DOHH2 (cell line): ENCODE results near the gene SERTAD2.

Source experiments
- H3F3A ChIP-seq: fragments of 200-600 bp; sonication (generic), shearing (Covaris generic); 2 replicates; pipeline ENCODE4 v1.6.0; 2016; ENCODE audit warnings: antibody characterized with exemption, mild to moderate bottlenecking; ENCODE audit not compliant: control insufficient read depth, insufficient read depth
- H3K27ac ChIP-seq: fragments of 200-600 bp; sonication (generic); 2 replicates; pipeline ENCODE4 v1.5.1; 2014; ENCODE audit warnings: low read depth, mild to moderate bottlenecking, low read length, moderate library complexity
- H3K27me3 ChIP-seq: fragments of 200-600 bp; sonication (generic); 2 replicates; pipeline ENCODE4 v1.6.1; 2014; ENCODE audit warnings: mild to moderate bottlenecking, low read length, mixed read lengths; ENCODE audit not compliant: control insufficient read depth
- H3K36me3 ChIP-seq: fragments of 200-600 bp; sonication (generic); 2 replicates; pipeline ENCODE4 v1.6.1; 2014; ENCODE audit warnings: mild to moderate bottlenecking, low read length, moderate library complexity, mixed read lengths; ENCODE audit not compliant: control insufficient read depth
- H3K4me1 ChIP-seq: fragments of 200-600 bp; sonication (generic); 2 replicates; pipeline ENCODE4 v1.6.1; 2014; ENCODE audit warnings: mild to moderate bottlenecking, low read length, mixed read lengths; ENCODE audit not compliant: control insufficient read depth
- H3K4me2 ChIP-seq: fragments of 200-600 bp; sonication (generic); 2 replicates; pipeline ENCODE4 v1.6.0; 2014; ENCODE audit warnings: mild to moderate bottlenecking, low read length, moderate library complexity
- H3K4me3 ChIP-seq: fragments of 200-600 bp; sonication (generic); 2 replicates; pipeline ENCODE4 v1.5.1; 2014; ENCODE audit warnings: mild to moderate bottlenecking, low read length, mixed read lengths
- H3K79me2 ChIP-seq: fragments of 200-600 bp; sonication (generic); 2 replicates; pipeline ENCODE4 v1.6.1; 2014; ENCODE audit warnings: mild to moderate bottlenecking, low read length, mixed read lengths; ENCODE audit not compliant: control insufficient read depth
- H3K9me2 ChIP-seq: fragments of 200-600 bp; sonication (generic); replicated peaks from 2 replicates; pipeline ENCODE4 v1.6.1; 2014; ENCODE audit warnings: mild to moderate bottlenecking, low read length, mixed read lengths; ENCODE audit not compliant: control insufficient read depth
- H3K9me3 ChIP-seq: fragments of 200-600 bp; sonication (generic); 2 replicates; pipeline ENCODE4 v1.6.1; 2014; ENCODE audit warnings: antibody characterized with exemption, low read length, mixed read lengths; ENCODE audit not compliant: control insufficient read depth, insufficient read depth
- H4K20me1 ChIP-seq: fragments of 200-600 bp; sonication (generic); 2 replicates; pipeline ENCODE4 v1.6.0; 2014; ENCODE audit warnings: low read depth, mild to moderate bottlenecking, antibody characterized with exemption, low read length, moderate library complexity; ENCODE audit not compliant: control insufficient read depth, insufficient read depth
- EZH2phosphoT487 ChIP-seq: fragments of 200-600 bp; sonication (generic); IDR thresholded peaks from 2 replicates; pipeline ENCODE4 v1.6.1; 2017; ENCODE audit warnings: borderline replicate concordance, mild to moderate bottlenecking, antibody characterized with exemption, low read length, moderate library complexity, mixed read lengths
- TF ChIP-seq, protein P1 (sequence below): fragments of 200-600 bp; sonication (generic); IDR thresholded peaks from one replicate; pipeline ENCODE4 v1.5.1; 2014; ENCODE audit warnings: antibody characterized with exemption, mild to moderate bottlenecking, low read depth, low read length; ENCODE audit not compliant: poor library complexity, severe bottlenecking

SERTAD2 gene

DNA sequence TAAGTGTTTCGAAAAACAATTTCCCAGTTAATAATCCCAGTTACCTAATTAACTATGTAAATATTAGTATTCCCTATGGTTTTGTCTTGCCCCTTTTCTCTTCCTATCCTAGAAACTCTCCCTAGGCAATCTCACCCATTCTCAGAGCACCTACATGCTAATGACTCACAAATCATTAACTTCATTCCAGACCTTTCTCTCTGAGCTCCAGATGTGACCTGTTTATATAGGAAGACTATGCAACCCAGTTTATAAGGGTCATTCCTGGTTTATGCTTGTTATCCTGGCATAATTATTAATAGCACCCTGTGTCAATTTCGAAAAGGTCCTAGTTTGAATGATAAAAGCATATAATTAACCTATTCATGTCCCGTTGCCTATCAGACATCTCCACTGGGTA lies 14.8 kb upstream of the SERTAD2 start:
- no peaks in the 10 kb centered on the region for H3K9me3 ChIP-seq
- peaks cover 14% of the 10 kb centered on the region for H3F3A ChIP-seq
- H3K27ac ChIP-seq, result no peak overlapping the region
- no peaks in the 10 kb centered on the region for H4K20me1 ChIP-seq
- H3K4me1 ChIP-seq, result peaks cover 71% of the 10 kb centered on the region
- peaks cover 8% of the 10 kb centered on the region; the same call in 1 of the 2 replicates for H3K36me3 ChIP-seq
- H3K4me2 ChIP-seq, result no peak overlapping the region
- H3K9me2 ChIP-seq, result no peaks in the 10 kb centered on the region
- 0 out of 2 replicates have a peak, but pooled peaks cover 3% of the 10 kb centered on the region for H3K79me2 ChIP-seq
- no peak overlapping the region for H3K4me3 ChIP-seq
- TF ChIP-seq, protein P1, sequence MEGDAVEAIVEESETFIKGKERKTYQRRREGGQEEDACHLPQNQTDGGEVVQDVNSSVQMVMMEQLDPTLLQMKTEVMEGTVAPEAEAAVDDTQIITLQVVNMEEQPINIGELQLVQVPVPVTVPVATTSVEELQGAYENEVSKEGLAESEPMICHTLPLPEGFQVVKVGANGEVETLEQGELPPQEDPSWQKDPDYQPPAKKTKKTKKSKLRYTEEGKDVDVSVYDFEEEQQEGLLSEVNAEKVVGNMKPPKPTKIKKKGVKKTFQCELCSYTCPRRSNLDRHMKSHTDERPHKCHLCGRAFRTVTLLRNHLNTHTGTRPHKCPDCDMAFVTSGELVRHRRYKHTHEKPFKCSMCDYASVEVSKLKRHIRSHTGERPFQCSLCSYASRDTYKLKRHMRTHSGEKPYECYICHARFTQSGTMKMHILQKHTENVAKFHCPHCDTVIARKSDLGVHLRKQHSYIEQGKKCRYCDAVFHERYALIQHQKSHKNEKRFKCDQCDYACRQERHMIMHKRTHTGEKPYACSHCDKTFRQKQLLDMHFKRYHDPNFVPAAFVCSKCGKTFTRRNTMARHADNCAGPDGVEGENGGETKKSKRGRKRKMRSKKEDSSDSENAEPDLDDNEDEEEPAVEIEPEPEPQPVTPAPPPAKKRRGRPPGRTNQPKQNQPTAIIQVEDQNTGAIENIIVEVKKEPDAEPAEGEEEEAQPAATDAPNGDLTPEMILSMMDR, result no peak
- no peak for TF ChIP-seq EZH2phosphoT487
- H3K27me3 ChIP-seq, result no peaks in the 10 kb centered on the region

- Histone ChIP-seq H3K27me3 (no peaks in the 10 kb centered on the region), H3F3A (peaks cover 14% of the 10 kb centered on the region), H3K4me1 (peaks cover 71% of the 10 kb centered on the region), H3K9me2 (no peaks in the 10 kb centered on the region), H4K20me1 (no peaks in the 10 kb centered on the region), H3K9me3 (no peaks in the 10 kb centered on the region), H3K36me3 (peaks cover 8% of the 10 kb centered on the region; the same call in 1 of the 2 replicates), H3K27ac (peak overlapping the region; percentile 54), H3K4me2 (peak overlapping the region; percentile 65), H3K4me3 (peak overlapping the region; percentile 48), H3K79me2 (peaks cover 7% of the 10 kb centered on the region; the same call in 1 of the 2 replicates)
- TF ChIP-seq, protein P1, result no peak
- no peak for TF ChIP-seq EZH2phosphoT487
Observed at GRCh38 chr2:64667535-64667934, 13.8 kb upstream of the SERTAD2 start.

GRCh38 chr2:64666810-64667438 lies 13.2 kb upstream of the SERTAD2 start:
- no peaks in the 10 kb centered on the region for H3K27me3 ChIP-seq
- peaks cover 8% of the 10 kb centered on the region; the same call in 1 of the 2 replicates for H3K36me3 ChIP-seq
- TF ChIP-seq, protein P1, result no peak
- no peak for TF ChIP-seq EZH2phosphoT487
- H3F3A ChIP-seq, result peaks cover 15% of the 10 kb centered on the region
- H3K79me2 ChIP-seq, result peaks cover 9% of the 10 kb centered on the region; the same call in 1 of the 2 replicates
- no peaks in the 10 kb centered on the region for H3K9me3 ChIP-seq
- H4K20me1 ChIP-seq, result no peaks in the 10 kb centered on the region
- H3K4me3 ChIP-seq, result peak overlapping the region; percentile 48
- H3K27ac ChIP-seq, result peak overlapping the region; percentile 54
- H3K4me1 ChIP-seq, result peaks cover 71% of the 10 kb centered on the region
- peak overlapping the region; percentile 65 for H3K4me2 ChIP-seq
- no peaks in the 10 kb centered on the region for H3K9me2 ChIP-seq
